HG03439 (cell line): ENCODE results near the gene ZNF839.

ENCODE experiments used
- ATAC-seq: cut with Tn5 transposase; IDR thresholded peaks from one replicate; pipeline ENCODE4 v1.9.1; 2021; ENCODE audit warnings: mild to moderate bottlenecking, moderate library complexity; ENCODE audit not compliant: unreplicated experiment

ZNF839 gene

DNA sequence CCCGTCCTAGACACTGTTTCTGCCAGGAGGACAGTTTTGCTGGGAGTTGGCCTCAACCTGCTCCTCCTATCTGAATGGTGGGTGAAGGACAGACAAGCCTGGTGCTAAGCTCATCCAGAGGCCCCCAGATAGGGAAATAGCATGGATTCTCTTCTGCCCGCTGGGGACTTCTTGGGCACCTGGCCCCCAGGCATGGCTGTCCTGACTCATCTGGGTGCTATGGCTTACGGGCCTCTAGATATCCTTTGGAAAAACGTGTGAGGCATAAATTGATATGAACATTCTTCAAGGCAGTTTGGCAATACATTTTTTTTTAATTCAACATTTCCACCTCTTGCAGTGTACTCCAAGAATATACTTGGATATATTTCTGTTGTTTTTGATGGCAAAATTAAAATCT lies 51.8 kb downstream of the ZNF839 start:
- no peak for ATAC-seq

DNA sequence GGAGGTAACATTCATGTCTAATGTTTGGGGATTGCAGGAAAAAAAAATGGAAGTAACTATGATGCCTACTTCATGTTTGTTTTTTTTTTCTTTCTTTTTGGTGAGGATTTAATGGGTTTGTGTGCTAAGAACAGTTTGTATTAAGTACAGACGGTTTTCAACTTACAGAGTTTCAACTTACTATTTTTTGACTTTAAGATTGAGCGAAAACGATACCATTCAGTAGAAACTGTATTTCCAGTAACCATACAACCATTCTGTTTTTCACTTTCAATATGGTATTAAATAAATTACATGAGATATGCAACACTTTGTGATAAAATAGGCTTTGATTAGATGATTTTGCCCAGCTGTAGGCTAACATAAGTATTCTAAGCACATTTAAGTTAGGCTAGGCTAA lies 53.6 kb downstream of the ZNF839 start:
- no peak for ATAC-seq

- ATAC-seq = no peak
Measured at GRCh38 chr14:102374264-102374663, 54.7 kb downstream of the ZNF839 start.

DNA sequence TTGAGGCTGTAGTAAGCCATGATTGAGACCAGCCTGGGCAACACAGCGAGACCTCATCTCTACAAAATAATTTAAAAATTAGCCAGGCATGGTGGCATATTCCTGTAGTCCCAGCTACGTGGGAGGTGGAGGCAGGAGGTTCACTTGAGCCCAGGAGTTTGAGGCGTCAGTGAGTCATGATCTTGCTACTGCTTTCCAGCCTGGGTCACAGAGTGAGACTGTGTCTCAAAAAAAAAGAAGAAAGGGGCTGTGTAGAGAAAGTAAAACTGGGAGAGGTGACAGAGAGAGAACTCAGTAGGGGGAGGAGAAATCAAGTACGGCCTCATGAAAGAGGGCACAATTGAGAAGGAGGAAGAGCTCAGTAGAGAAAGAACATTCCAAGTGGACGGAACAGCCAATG lies 55.6 kb downstream of the ZNF839 start:
- no peak for ATAC-seq

DNA sequence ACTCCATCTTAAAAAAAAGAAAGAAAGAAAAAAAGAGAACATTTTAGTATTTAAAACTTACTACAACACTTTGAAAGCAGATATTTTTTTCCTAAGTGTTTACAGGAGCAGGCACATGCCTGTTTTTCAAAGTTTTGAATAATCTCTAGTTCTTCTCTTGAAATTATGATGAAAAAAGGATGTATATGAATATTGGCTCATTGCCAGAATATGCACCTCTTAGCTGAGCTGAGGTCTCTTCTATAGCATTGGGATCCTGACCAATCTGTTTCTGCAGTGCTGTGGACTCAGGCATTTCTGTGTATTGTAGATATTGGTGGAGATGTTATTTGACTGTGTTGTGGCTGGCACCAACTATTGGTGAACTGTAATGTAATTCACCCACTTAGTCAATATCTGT lies 58.1 kb downstream of the ZNF839 start:
- no peak for ATAC-seq

DNA sequence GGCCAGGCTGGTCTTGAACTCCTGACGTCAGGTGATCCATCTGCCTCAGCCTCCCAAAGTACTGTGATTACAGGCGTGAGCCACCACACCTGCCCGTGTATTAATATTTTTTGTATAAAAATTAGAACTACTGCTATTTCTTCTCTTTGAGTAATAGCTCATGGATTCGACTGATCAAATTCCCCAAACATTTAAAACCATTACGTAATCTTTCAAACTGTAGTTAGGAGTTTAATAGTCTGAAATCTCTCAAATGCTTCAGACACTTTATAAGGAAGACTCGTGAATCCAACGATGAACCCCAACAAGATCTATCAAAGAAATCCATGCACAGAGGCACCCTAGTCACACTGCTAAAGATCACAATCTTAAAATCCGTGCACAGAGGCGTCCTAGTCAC lies 59.3 kb downstream of the ZNF839 start:
- no peak for ATAC-seq

DNA sequence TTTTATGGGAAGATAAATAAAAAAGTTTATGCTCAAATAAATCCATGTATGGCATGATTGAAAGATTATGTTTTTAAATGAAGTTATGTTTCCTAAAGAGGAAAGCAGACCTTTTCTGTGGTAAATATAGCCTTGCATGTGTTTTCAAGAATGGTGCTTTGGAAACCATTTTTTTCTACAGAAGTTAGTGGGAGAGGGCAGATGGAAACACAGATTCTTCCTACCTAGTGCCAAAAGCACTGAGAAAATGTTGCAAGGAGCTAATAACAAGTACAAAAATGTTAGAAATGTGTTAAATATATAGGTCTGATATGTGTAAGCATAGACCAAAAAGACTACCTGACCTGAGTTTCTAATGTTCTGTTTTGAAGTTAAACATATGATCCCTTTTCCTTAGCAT lies 67.5 kb downstream of the ZNF839 start:
- ATAC-seq = no peak

- no peak for ATAC-seq
Measured at GRCh38 chr14:102389246-102389645, 69.7 kb downstream of the ZNF839 start.

DNA sequence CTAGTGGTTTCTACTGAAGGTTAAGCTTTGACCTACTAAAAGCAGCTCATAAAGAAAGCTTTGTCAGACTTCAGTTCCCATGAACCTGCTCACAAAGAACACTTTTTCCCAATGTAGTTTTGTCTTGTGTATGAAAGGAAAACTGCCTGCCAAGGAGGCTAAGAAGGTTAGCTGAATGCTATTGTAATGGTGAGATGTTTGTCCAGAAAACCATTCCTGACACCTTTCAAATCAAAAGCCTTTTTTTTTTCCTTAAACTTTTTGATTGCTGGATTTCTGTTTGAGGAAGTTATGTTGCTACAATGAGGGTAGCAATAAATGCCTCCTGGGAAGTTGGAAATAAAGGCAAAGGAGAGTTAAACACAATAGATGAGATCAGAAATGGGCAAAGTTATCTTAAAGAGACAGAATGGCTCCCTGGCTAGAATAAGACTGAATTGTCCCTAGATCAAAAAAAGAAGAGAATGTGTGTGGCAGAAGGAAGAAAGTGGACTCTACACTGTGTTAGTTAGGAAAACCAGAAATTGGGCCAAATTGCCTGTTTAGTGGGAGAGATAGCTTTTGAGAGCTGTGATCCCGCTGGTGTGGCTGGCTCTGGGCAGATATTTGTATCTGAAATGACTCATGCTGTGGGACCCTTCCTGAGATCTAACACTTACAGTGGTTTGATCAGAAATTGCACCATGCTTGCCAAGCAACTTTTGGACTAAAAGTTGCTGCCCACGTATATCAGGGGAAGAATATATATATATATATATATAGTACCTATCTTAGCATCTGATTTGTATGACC lies 70.7 kb downstream of the ZNF839 start:
- ATAC-seq = no peak
